Right lobe of liver (tissue), 6 donors: ENCODE results near the gene ADAP2. TPM values are rescaled to one million over a fixed set of nuclear protein-coding genes. Genes with fewer than 3 reads are reported as not detected.
"Not testable (repeated sequence)": the region's sequence is repeated elsewhere in the genome, so short reads cannot be mapped to it uniquely, and the experiment has no call there.

Source experiments
- ATAC-seq, 4 donors: fragments of 200-7000 bp; cut with Tn5 transposase; one replicate each; pipeline ENCODE4 v1.9.1; 2020; ENCODE audit warnings: mild to moderate bottlenecking in 4 of 4, moderate library complexity in 4 of 4
- DNase-seq, 3 donors: peaks; one replicate each; pipeline ENCODE4 v3.0.0-alpha.2; 2020
- H3K27ac ChIP-seq, 3 donors: fragments of 200-600 bp; one replicate each; pipeline ENCODE4 v1.8.0; 2022
- H3K27me3 ChIP-seq, 2 donors: fragments of 200-600 bp; one replicate each; pipeline ENCODE4 v1.8.0; 2022
- H3K36me3 ChIP-seq, 4 donors: fragments of 200-600 bp; sonication (generic) in 1 of 4; one replicate each; pipeline versions ENCODE4 v1.5.1 to v1.8.0; 2017 to 2022; ENCODE audit warnings: control low read depth in 1 of 4
- H3K4me1 ChIP-seq, 4 donors: fragments of 200-600 bp; sonication (generic) in 1 of 4; one replicate each; pipeline versions ENCODE4 v1.5.1 to v1.8.0; 2017 to 2022; ENCODE audit warnings: control low read depth in 1 of 4
- H3K4me3 ChIP-seq, 3 donors: fragments of 200-600 bp; one replicate each; pipeline ENCODE4 v1.8.0; 2022
- H3K9me3 ChIP-seq, 4 donors: fragments of 200-600 bp; sonication (generic) in 1 of 4; one replicate each; pipeline versions ENCODE4 v1.5.1 to v1.8.0; 2017 to 2022; ENCODE audit warnings: control low read depth in 1 of 4
- POLR2A ChIP-seq: fragments of 450-650 bp; IDR thresholded peaks from one replicate; pipeline ENCODE4 v1.6.1; 2017; ENCODE audit warnings: antibody characterized with exemption, mild to moderate bottlenecking
- WGBS: methylation state at CpG from one replicate; pipeline ENCODE4 v1.1.6; 2018; ENCODE audit warnings: low coverage, low lambda C conversion rate; ENCODE audit not compliant: insufficient coverage; ENCODE audit errors: missing lambda C conversion rate; 5-methylcytosine and 5-hydroxymethylcytosine counted together
- intact Hi-C, 2 donors: fragments of 100-400 bp; cut with DNase I; formaldehyde crosslinking; loops; one replicate each; pipeline versions ENCODE4 v1.11.2 to v1.14.1; 2022
- total RNA-seq, 6 experiments: library from RNA; depleted of rRNA in 2 of 6; stranded (reverse); fragments of >200 nt in 2 of 6; fragmentation: NEBNext Ultra II Directional in 3 of 6; extraction: Animal tissue kit (Norgen Biotek cat#: 25700) in 3 of 6; gene quantifications; one replicate each; pipeline versions ENCODE4 v1.1.0 to v1.2.4, GENCODE V29; 2016 to 2023
- TF ChIP-seq, protein P1 (sequence below), 4 donors: fragments of 200-600 bp in 3 of 4; fragments of 450-650 bp in 1 of 4; IDR thresholded peaks; one replicate each; pipeline versions ENCODE4 v1.5.1 to v1.8.0; 2016 to 2022; ENCODE audit warnings: antibody characterized with exemption in 4 of 4, mild to moderate bottlenecking in 2 of 4
- donor health status: DM: no; HTN: yes; CAD: no.
- donor health status: DM: no; HTN: no; CAD: no.
- donor health status: DM: no; HTN: no; CAD: no.
- donor health status: DM: no; HTN: yes; CAD: no.
- donor health status: DM: no; HTN: yes; CAD: no.

ADAP2 gene
- total RNA-seq, 6 experiments from 2014 or later: 5.4 to 13.2 (median 8.1) TPM

DNA sequence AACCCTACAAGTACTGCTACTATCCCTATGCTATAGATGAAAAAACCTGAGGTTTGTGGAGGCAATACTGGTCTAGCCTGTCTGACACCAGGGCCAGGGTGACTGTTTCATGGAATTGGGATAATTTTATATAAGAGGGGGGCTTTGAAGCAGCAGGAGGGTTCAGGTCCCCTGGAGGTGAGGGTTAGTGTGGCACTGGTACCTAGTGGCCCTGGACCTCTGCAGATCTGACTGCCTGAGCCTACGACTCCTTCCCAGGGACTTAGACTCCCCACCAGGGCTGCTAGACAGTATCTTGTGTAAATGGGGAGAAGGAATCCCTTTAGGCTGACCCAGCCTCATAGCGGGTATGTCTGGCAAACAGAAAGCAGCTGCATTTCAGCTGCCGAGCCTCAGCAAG is 6.8 kb downstream of the ADAP2 start:
- DNase-seq: no peak
- TF ChIP-seq, protein P1, sequence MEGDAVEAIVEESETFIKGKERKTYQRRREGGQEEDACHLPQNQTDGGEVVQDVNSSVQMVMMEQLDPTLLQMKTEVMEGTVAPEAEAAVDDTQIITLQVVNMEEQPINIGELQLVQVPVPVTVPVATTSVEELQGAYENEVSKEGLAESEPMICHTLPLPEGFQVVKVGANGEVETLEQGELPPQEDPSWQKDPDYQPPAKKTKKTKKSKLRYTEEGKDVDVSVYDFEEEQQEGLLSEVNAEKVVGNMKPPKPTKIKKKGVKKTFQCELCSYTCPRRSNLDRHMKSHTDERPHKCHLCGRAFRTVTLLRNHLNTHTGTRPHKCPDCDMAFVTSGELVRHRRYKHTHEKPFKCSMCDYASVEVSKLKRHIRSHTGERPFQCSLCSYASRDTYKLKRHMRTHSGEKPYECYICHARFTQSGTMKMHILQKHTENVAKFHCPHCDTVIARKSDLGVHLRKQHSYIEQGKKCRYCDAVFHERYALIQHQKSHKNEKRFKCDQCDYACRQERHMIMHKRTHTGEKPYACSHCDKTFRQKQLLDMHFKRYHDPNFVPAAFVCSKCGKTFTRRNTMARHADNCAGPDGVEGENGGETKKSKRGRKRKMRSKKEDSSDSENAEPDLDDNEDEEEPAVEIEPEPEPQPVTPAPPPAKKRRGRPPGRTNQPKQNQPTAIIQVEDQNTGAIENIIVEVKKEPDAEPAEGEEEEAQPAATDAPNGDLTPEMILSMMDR (IDR thresholded peaks at IDR 0.05): no peak
- no peak for TF ChIP-seq POLR2A
- peak in 1 of 4 donors; percentile 16 for ATAC-seq
- no peak overlapping the region for H3K4me3 ChIP-seq
- H3K9me3 ChIP-seq: no peaks in the 10 kb centered on the region
- no peak overlapping the region for H3K27ac ChIP-seq
- peaks cover 0 to 10% (median 0%) of the 10 kb centered on the region in 4 donors for H3K4me1 ChIP-seq
- intact Hi-C loops: no loop called here
- no peaks in the 10 kb centered on the region for H3K27me3 ChIP-seq
- no peaks in the 10 kb centered on the region for H3K36me3 ChIP-seq
- 100% methylated on average over 1 of the region's 3 CpGs for WGBS

- no peaks in the 10 kb centered on the region for H3K9me3 ChIP-seq
- no peaks in the 10 kb centered on the region for H3K27me3 ChIP-seq
- peak in 1 of 4 donors; percentile 30 for ATAC-seq
- DNase-seq: no peak
- no peak for TF ChIP-seq POLR2A
- TF ChIP-seq, protein P1 (IDR thresholded peaks at IDR 0.05): no peak
- intact Hi-C loops: no loop called here
- no peaks in the 10 kb centered on the region for H3K36me3 ChIP-seq
- H3K4me1 ChIP-seq: peaks cover 0 to 10% (median 0%) of the 10 kb centered on the region in 4 donors
- no peak overlapping the region for H3K4me3 ChIP-seq
- 41% methylated on average over 4 of the region's 8 CpGs for WGBS
- no peak overlapping the region for H3K27ac ChIP-seq
Measured at GRCh38 chr17:30929081-30929633, 7.4 kb downstream of the ADAP2 start.

- DNase-seq, H3K9me3 ChIP-seq, H3K4me1 ChIP-seq, ATAC-seq, H3K27ac ChIP-seq, intact Hi-C loops, H3K36me3 ChIP-seq, H3K27me3 ChIP-seq, H3K4me3 ChIP-seq: not testable (repeated sequence)
- WGBS: 93% methylated on average over 3 of the region's 3 CpGs
Measured at GRCh38 chr17:30929861-30930260, 8.1 kb downstream of the ADAP2 start.

GRCh38 chr17:30930495-30930894 is 8.8 kb downstream of the ADAP2 start:
- Histone ChIP-seq H3K36me3 (no peaks in the 10 kb centered on the region), H3K27ac (no peak overlapping the region), H3K4me3 (no peak overlapping the region), H3K27me3 (no peaks in the 10 kb centered on the region), H3K9me3 (no peaks in the 10 kb centered on the region), H3K4me1 (peaks cover 0 to 10% (median 0%) of the 10 kb centered on the region in 4 donors)
- 31% methylated on average over 3 of the region's 3 CpGs for WGBS
- intact Hi-C loops: no loop called here
- peak in 1 of 3 donors; percentile 54 for DNase-seq
- ATAC-seq: peak; percentile 47 to 88 (median 70)
- TF ChIP-seq POLR2A: no peak
- TF ChIP-seq, protein P1 (IDR thresholded peaks at IDR 0.05): no peak

GRCh38 chr17:30931582-30931981 is 9.8 kb downstream of the ADAP2 start:
- H3K9me3 ChIP-seq, H3K4me3 ChIP-seq, DNase-seq, H3K27ac ChIP-seq, intact Hi-C loops, ATAC-seq, H3K36me3 ChIP-seq, H3K4me1 ChIP-seq, H3K27me3 ChIP-seq: not testable (repeated sequence)
- 85% methylated on average over 7 of the region's 8 CpGs for WGBS
